Measurements from ENCODE around the gene DENND1A. TPM values are rescaled to one million over a fixed set of nuclear protein-coding genes. Genes with fewer than 3 reads are reported as not detected.

The DENND1A gene
- total RNA-seq, 1 donor from 2014 or later, result 48.1 TPM

DNA sequence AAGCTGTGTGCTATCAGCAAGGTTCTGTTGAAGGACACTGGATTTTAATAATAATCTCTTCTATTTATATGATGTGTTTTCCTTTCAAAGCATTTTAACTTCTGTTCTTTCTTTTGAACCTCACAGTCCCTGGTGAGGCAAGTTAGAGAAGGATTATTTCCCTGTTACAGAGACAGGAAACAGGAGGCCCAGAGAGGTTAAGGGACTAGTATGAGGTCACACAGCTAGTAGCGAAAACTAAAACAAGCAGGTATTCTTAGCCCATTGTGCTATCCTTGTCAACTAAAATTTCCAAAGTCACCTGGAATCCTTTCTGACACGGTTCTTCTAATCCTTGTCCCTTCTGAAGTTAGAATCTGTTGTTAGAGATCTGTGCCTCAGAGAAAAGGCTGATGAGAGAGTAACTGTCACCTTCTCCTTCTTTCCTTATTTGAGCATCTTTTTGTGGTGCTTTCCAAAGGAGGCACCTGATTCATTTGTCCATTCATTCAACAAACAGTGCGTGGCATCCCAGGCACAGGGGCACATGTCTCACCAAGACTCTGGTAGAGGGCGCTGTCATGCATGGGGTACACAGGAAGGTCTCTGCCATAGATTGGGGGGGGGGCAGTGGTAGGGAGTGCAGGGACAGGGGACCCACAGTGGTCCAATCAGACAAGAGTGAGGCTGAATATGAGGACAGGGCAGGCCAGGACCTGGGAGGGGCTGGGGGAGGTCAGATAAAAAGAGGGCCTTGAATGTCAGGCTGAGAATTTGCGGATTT is 512.5 kb downstream of the DENND1A start:
- Mint-ChIP-seq H3K27me3 (ENCODE audit: insufficient read depth, low read depth) (peaks cover 7% of the 10 kb centered on the region), H3K4me3 (no peak overlapping the region), H3K4me1 (peaks cover 62% of the 10 kb centered on the region), H3K9me3 (no peaks in the 10 kb centered on the region), H3K27ac (no peak overlapping the region), H3K36me3 (peaks cover 10% of the 10 kb centered on the region)
- Histone ChIP-seq H3K4me1 (peaks cover 39% of the 10 kb centered on the region), H4K20me1 (ENCODE audit: low read depth) (peaks cover 15% of the 10 kb centered on the region), H3K27ac (no peak overlapping the region), H3K4me2 (no peak overlapping the region), H3K9ac (no peak overlapping the region), H3K79me2 (ENCODE audit: low read depth) (no peaks in the 10 kb centered on the region), H3K4me3 (no peak overlapping the region), H3K9me3 (ENCODE audit: low read depth) (no peaks in the 10 kb centered on the region), H2AFZ (replicated peaks) (no peak overlapping the region), H3F3A (ENCODE audit: low read depth) (no peaks in the 10 kb centered on the region), H3K27me3 (no peaks in the 10 kb centered on the region), H3K36me3 (no peaks in the 10 kb centered on the region)
- DNase-seq (ENCODE audit: low spot score), result no peak
- TF ChIP-seq, protein P1, sequence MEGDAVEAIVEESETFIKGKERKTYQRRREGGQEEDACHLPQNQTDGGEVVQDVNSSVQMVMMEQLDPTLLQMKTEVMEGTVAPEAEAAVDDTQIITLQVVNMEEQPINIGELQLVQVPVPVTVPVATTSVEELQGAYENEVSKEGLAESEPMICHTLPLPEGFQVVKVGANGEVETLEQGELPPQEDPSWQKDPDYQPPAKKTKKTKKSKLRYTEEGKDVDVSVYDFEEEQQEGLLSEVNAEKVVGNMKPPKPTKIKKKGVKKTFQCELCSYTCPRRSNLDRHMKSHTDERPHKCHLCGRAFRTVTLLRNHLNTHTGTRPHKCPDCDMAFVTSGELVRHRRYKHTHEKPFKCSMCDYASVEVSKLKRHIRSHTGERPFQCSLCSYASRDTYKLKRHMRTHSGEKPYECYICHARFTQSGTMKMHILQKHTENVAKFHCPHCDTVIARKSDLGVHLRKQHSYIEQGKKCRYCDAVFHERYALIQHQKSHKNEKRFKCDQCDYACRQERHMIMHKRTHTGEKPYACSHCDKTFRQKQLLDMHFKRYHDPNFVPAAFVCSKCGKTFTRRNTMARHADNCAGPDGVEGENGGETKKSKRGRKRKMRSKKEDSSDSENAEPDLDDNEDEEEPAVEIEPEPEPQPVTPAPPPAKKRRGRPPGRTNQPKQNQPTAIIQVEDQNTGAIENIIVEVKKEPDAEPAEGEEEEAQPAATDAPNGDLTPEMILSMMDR (IDR thresholded peaks at IDR 0.05), result no peak
- TF ChIP-seq EZH2 (IDR thresholded peaks at IDR 0.05) (no peak), EZH2phosphoT487 (IDR thresholded peaks at IDR 0.05) (no peak)

DNA sequence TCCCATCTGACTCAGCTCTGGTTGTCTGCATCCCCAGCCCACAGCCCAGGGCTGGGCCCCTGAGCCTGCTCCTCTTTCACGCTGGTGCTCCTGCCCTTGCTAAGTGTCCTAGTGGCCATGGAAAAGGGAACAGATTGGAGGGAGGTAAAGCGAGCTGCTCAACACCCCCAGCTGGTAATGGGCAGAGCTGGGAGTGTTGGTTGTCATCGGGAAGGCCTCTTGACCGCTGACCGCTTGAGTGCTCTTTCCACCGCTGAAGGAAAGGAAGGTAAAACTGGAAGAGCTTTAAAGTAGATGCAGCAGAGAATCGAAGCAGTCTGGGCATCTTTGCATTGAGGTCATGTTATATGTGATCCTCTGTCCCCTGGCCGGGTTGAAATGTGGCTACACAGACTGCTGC is 513.8 kb downstream of the DENND1A start:
- TF ChIP-seq, protein P1 (IDR thresholded peaks at IDR 0.05), result no peak
- TF ChIP-seq EZH2 (IDR thresholded peaks at IDR 0.05), result no peak
- H4K20me1 ChIP-seq (ENCODE audit: low read depth), result peaks cover 14% of the 10 kb centered on the region
- Mint-ChIP-seq H3K27me3 (ENCODE audit: insufficient read depth, low read depth) (peaks cover 6% of the 10 kb centered on the region), H3K4me1 (peaks cover 56% of the 10 kb centered on the region), H3K4me3 (no peak overlapping the region), H3K27ac (peak overlapping the region; percentile 19), H3K36me3 (peaks cover 10% of the 10 kb centered on the region), H3K9me3 (no peaks in the 10 kb centered on the region)
- no peaks in the 10 kb centered on the region for H3K9me3 ChIP-seq (ENCODE audit: low read depth)
- no peaks in the 10 kb centered on the region for H3F3A ChIP-seq (ENCODE audit: low read depth)
- no peaks in the 10 kb centered on the region for H3K79me2 ChIP-seq (ENCODE audit: low read depth)
- peaks cover 27% of the 10 kb centered on the region for H3K4me1 ChIP-seq
- H3K4me3 ChIP-seq, result no peak overlapping the region
- no peaks in the 10 kb centered on the region for H3K27me3 ChIP-seq
- H2AFZ ChIP-seq (replicated peaks), result no peak overlapping the region
- H3K4me2 ChIP-seq, result no peak overlapping the region
- no peak overlapping the region for H3K9ac ChIP-seq
- no peak for DNase-seq (ENCODE audit: low spot score)
- H3K27ac ChIP-seq, result no peak overlapping the region
- H3K36me3 ChIP-seq, result no peaks in the 10 kb centered on the region

DNA sequence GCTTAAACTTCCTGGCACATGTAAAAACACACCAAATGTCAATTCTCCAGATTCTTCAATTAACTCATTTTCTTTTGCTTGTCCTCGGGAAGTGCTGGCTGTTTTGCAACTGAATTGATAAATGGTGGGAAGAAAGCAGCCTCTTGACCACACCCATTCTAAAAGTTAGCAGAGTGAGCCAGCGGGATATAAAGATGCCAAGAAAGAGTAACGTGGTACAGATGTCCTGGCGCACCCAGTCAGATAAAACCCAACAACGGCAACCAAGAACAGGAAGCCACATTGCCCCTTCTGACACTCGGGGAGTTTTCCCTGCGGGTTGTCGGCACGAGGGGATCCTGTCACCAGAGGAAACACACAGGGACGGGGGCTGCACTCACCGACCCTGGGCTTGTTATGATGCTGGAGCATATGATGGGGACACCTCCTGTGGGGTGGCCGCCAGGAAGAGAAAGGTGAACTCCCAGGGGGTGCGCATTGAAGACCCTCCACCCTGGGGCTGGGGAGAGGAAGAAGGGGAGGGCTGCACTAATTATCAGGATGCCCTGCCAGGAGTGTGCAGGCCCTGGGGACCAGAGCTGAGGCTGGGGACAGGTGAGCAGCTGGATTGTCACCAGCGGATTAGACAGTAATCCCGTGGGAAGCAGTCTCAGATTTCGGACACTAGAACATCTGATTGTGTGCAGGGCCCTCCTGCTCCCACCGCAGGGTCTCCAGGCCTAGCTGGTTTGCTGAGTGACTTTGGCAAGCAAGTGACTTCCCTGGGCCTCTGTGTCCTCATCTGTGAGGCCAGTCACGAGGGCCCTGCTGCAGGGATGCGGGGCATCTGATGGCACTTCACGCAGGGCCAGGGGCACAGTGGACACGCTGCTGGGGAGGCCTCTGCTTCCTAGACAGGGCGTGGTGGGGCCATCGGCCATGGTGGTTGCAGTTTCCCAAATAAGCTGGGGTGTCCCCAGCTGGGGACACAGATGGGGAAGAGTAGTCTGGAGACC is 514.7 kb downstream of the DENND1A start:
- Histone ChIP-seq H3K4me1 (peaks cover 18% of the 10 kb centered on the region), H3F3A (ENCODE audit: low read depth) (no peaks in the 10 kb centered on the region), H3K4me3 (no peak overlapping the region), H3K27ac (no peak overlapping the region), H2AFZ (replicated peaks) (no peak overlapping the region), H4K20me1 (ENCODE audit: low read depth) (peaks cover 4% of the 10 kb centered on the region), H3K9ac (no peak overlapping the region), H3K79me2 (ENCODE audit: low read depth) (no peaks in the 10 kb centered on the region), H3K9me3 (ENCODE audit: low read depth) (no peaks in the 10 kb centered on the region), H3K27me3 (no peaks in the 10 kb centered on the region), H3K4me2 (no peak overlapping the region), H3K36me3 (no peaks in the 10 kb centered on the region)
- Mint-ChIP-seq H3K27ac (peak overlapping the region; percentile 69), H3K36me3 (peaks cover 10% of the 10 kb centered on the region), H3K4me1 (peaks cover 48% of the 10 kb centered on the region), H3K27me3 (ENCODE audit: insufficient read depth, low read depth) (peaks cover 6% of the 10 kb centered on the region), H3K9me3 (no peaks in the 10 kb centered on the region), H3K4me3 (no peak overlapping the region)
- DNase-seq (ENCODE audit: low spot score), result no peak
- TF ChIP-seq, protein P1 (IDR thresholded peaks at IDR 0.05), result no peak
- no peak for TF ChIP-seq EZH2 (IDR thresholded peaks at IDR 0.05)
- no peak for TF ChIP-seq EZH2phosphoT487 (IDR thresholded peaks at IDR 0.05)
